Measurements from ENCODE around the gene MOK.

MOK gene

DNA sequence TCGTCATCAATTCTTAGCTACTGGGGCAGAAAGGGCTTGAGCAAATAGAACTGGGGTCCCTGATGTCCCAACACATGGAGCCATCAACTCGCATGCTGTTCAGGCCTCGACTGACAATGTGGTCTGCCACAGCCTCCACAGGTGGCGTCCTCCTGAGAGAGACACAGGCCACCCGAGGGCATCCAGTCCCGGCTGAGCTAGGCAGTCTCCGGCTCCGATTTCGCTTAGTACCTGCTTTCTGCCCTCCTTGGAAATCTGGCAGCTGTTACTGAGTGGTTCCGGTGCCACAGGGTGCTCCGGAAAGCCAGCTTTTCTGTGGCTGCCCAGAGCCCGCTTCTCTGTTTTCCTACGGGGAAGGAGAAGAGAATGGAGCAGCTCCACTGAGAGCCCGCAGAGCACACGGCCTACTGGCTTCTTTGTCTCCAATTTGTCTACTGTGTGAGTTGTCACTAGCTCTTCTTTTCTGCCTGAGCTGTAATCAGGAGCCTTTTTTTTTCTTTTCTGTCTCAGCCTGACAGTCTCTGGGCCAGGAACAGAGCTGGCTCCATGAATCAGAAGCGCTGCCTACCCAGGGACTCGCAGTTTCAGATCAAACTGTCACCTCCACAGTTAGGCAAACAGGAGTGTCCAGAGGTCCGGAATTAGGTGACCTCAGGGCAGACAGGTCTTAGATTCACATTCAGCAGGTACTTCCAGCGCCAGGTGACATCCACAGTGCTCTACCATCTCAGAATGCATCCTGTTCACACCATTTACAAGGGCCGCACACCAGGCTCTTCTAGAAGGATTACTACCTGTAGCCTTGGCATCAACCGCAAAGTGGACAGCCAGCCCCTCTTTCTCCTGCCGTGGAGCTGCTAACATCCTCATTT is 73.3 kb downstream of the MOK start:
- no peak for DNase-seq (ENCODE audit: low read depth)
- H3K4me3 ChIP-seq (ENCODE audit: low read depth, low read length): no peak overlapping the region

DNA sequence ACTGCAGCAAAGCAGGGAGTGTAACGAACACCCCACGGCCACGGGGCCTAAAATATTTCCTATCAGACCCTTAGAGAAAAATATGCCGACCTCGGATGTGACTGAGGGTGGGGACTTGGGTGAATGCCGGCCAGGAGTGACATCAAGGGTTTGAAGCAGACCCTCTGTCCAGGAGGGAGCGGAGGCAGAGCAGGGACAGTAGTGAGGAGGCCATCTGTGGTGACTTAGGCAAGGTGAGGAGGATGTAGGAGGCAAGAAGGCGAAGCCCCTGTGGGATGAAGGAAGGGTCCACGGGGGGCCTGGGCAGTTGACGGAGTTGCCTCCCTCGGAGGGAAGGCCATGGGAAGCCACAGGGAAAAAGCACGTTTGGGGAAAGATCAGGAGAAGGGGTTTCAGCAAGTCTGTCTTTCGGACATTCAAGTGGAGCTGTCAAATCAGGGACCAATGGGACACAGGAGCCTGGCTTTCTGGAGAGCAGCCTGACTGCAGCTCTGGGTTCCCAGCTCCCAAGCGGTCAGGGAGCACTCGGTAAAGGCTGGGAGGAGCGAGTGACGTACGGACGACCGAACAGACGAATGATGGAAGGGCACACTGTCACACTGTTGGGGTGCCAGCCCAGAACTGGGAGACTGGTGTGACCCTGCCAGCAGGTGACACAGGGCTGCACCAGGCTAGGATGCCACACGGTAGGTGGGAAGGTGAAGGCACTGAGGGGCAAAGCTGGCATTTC is 74.3 kb downstream of the MOK start:
- no peak for DNase-seq (ENCODE audit: low read depth)
- no peak overlapping the region for H3K4me3 ChIP-seq (ENCODE audit: low read depth, low read length)

GRCh38 chr14:102229739-102230092 is 75.2 kb downstream of the MOK start:
- no peak for DNase-seq (ENCODE audit: low read depth)
- H3K4me3 ChIP-seq (ENCODE audit: low read depth, low read length): no peak overlapping the region

DNA sequence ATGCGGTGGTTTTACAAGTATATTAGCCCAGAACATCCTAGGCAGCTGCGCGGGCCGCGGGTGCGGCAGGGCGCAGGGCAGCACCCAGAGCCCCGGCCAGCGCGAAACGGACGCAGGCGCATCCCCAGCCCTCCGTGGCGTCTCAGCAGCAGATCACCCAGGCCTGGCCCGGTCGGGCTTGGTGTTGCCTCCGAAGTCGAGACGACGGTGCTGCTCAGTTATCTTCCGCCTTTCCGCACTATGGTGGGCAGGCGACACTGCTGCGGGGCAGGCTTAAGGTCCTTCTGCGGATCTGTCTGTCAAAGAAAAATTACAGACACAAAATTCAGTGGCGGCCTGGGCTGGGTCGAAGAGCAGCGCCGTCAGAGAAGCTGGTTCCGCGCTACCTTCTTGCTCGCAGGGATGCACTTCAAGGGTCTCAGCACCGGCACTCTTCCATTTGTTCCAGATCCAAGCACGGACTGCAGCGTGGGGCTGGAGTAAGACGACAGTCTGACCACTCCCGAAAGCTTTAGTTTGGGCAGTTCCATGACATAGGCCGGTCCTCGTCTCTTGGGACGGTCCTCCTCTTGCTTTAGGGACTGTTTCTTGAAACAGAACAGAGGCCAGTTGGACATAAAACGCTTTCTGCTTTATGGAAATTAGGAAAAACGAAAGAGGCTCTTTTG is 75.8 kb downstream of the MOK start:
- no peak for DNase-seq (ENCODE audit: low read depth)
- no peak overlapping the region for H3K4me3 ChIP-seq (ENCODE audit: low read depth, low read length)

GRCh38 chr14:102227184-102227964 is 77.6 kb downstream of the MOK start:
- no peak for DNase-seq (ENCODE audit: low read depth)
- no peak overlapping the region for H3K4me3 ChIP-seq (ENCODE audit: low read depth, low read length)

DNA sequence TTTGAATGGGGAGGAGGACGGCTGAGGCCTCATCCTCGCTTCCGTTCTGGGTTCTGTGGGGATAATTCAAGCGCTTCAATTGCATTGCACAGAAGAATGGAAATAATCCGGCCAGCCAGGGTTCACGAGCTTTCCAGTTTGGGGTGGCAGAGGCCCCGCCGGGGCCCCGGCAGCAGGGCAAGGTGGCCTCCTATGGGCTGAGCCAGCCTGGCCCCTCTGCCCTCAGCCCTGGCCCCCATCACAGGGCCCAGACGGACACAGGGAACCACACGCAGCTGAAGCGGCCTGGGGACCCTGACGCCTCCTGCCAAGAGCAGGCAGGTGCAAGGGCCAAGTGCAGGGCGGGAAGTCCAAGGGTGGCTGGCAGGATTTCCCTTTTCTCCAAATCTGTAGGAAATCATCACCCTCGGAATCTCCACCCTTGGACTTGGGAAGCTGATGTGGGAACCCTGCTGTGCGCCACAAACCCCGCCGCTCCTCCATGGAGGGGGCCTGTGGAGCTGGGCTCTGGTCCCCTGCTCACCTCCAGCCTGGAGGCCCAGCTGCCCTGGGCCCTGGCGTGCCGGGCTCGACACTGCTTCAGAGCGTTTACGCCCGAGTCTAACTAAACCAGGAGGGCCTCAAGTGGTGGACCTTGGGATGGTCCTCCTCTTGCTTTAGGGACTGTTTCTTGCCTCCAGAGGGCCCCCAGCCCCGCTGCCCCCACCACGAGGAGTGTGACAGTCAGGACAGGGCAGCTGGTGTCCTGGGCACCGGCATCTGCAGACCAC is 78.4 kb downstream of the MOK start:
- H3K4me3 ChIP-seq (ENCODE audit: low read depth, low read length): no peak overlapping the region
- DNase-seq (ENCODE audit: low read depth): no peak

GRCh38 chr14:102225936-102226335 is 79.0 kb downstream of the MOK start:
- no peak for DNase-seq (ENCODE audit: low read depth)

GRCh38 chr14:102225386-102225785 is 79.6 kb downstream of the MOK start:
- H3K4me3 ChIP-seq (ENCODE audit: low read depth, low read length): no peak overlapping the region
- DNase-seq (ENCODE audit: low read depth): no peak

More at GRCh38 chr14:102225936-102226335, 79.0 kb downstream of the MOK start:
- H3K4me3 ChIP-seq (ENCODE audit: low read depth, low read length): no peak overlapping the region

GRCh38 chr14:102223682-102224081 is 81.3 kb downstream of the MOK start:
- DNase-seq (ENCODE audit: low read depth): no peak
- H3K4me3 ChIP-seq (ENCODE audit: low read depth, low read length): no peak overlapping the region

DNA sequence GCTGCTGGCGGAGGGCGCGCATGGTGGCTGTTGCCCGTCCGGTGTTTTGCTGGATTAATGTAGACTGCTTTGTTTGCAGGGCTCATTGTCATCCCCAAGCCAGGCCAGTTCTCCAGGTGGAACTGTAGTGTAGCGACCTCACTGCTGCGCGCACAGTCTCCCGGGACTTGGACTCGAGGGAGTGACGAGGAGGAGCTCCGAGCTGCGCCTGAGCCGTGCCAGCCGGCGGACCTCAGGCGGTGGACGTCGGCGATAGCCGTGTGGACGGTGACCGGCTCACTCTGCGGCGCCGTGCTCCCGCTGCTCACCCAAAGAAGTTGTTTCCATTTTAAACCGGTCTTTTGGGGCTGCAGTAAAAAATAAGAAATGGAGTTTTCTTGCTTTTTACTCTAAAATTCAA is 82.2 kb downstream of the MOK start:
- H3K4me3 ChIP-seq (ENCODE audit: low read depth, low read length): no peak overlapping the region
- no peak for DNase-seq (ENCODE audit: low read depth)

DNA sequence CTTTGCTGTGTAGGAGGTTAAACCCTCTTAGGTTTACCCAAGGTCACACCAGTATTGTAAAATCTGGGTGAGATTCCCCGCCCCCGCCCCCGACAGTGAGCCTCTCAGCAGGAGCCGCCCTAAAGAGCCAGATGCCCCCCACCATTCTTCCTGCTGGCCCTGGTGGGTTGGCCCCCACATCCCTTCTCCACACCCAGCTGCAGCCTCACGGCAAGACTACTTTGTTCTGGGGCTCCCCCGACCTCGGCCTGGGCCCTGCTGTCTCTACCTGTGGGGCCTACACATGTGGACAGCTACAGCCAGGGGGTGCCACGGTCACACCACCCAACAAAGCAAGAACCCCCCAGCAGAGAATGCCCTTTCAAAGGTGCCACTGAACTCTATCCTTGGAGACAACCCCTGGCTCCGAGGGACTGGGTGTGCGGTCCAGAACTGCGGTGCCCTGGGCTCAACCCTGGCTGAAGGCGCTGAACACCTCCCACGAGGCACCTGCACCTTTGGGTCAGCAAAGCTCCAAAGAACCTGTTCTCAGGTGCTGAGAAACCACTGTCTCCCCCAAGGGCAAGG is 82.9 kb downstream of the MOK start:
- H3K4me3 ChIP-seq (ENCODE audit: low read depth, low read length): no peak overlapping the region
- DNase-seq (ENCODE audit: low read depth): no peak

DNA sequence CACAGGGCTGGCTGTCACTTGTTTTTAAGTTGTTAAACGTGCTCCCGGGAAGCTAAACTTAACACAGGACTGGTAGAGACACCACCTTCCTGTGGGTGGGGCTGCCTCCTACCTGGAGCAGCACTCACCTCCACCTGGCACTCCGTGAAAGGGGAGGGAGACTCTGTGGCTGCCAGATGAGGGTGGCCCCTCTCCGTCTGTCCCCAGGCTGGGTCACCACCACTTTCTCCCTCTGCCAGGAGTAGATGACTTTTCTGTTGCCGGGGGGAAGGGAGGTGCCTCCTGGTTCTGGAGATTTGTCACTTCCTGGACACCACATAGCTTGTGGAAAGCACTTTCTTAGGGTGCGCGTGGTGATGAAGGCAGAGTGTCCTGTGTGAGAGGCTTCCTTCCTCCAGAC is 83.9 kb downstream of the MOK start:
- H3K4me3 ChIP-seq (ENCODE audit: low read depth, low read length): no peak overlapping the region
- DNase-seq (ENCODE audit: low read depth): no peak

- no peak overlapping the region for H3K4me3 ChIP-seq (ENCODE audit: low read depth, low read length)
- no peak for DNase-seq (ENCODE audit: low read depth)
Measured at GRCh38 chr14:102220031-102220430, 84.9 kb downstream of the MOK start.

- H3K4me3 ChIP-seq (ENCODE audit: low read depth, low read length): no peak overlapping the region
- no peak for DNase-seq (ENCODE audit: low read depth)
Measured at GRCh38 chr14:102219316-102219715, 85.6 kb downstream of the MOK start.

- H3K4me3 ChIP-seq (ENCODE audit: low read depth, low read length): no peak overlapping the region
- no peak for DNase-seq (ENCODE audit: low read depth)
Measured at GRCh38 chr14:102218688-102219087, 86.3 kb downstream of the MOK start.

DNA sequence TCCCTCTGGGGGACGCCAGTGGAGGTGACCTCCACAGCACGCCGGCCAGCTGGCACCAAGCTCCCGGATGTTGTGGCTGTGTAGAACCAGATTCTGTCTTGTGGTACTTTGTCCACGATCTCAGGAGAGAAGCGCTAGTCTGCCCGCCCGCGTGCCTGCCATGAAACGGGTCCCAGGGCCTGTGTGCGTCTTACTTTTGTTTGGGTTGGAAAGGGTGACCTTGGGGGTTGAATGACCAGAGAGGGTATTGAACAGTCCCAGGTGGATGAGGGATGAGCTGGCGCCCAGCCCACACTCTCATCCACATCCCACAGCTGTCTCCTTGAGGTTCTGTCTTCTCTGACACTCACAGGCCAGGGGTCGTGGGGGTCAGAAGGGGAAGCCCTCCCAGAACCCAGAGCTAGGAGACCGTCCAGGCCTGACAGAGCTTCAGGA is 87.0 kb downstream of the MOK start:
- no peak overlapping the region for H3K4me3 ChIP-seq (ENCODE audit: low read depth, low read length)
- DNase-seq (ENCODE audit: low read depth): no peak

DNA sequence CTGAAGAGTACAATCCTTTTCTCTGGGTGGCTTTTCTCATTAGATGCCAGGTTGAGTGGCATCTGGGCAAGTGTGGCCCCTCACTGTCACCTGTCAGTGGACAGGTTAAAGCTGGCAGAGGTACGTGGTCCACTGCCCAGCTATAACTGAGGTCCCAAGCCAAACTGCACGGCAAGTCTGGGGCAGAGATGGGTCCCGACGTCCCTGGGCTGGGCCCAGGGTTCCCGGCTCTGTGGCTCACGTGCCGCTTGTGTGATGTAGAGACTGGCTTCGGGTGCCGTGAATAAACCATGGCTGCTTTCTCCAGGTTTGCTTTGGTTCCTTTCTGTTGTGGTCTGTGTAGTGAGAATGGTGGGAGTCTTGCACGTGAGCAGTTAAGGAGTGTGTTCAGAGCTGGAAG is 87.6 kb downstream of the MOK start:
- DNase-seq (ENCODE audit: low read depth): no peak
- H3K4me3 ChIP-seq (ENCODE audit: low read depth, low read length): no peak overlapping the region

DNA sequence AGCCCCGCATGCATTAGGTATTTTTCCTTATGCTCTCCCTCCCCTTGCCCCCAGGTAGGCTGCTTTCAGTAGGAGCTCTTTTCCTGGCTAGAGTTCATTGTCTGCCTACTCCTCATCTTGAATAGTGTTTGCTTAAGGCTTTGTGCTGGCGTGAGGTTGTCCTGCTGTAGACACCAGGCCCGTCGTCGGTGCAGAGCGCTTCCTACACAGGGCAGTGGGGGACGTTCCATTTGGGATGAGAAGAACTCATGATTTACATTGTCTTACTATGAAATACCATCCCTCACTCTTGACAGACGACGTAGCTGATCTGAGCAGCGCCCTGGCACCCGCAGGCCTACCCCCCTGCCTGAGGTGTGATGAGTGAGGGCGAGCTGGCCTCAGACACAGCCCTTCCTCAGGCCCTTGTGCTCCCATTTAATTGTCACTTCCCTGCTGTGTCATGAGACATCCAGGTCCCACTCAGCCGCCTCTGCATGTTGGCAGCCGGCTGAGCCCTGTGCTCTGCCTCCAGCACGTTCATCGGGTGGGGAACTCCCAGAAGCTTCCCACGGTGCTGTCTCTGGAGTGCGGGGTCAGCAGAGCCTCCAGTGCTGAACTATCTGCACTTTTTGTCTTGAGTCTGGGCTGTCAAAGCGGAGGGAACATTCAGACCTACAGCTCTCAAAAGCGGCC is 89.3 kb downstream of the MOK start:
- H3K4me3 ChIP-seq (ENCODE audit: low read depth, low read length): no peak overlapping the region
- DNase-seq (ENCODE audit: low read depth): no peak
